ACHN (cell line): Measurements from ENCODE around the gene FAF1.
"Not testable (repeated sequence)": the region's sequence is repeated elsewhere in the genome, so short reads cannot be mapped to it uniquely, and the experiment has no call there.

Experiments used
- DNase-seq: peaks from one replicate; pipeline ENCODE4 v3.0.0-alpha.2; 2015
- in situ Hi-C: cut with HindIII; loops from 2 replicates; pipeline ENCODE4 v1.10.0; 2017; ENCODE audit warnings: low sequenced_read_pairs, low pct_ligation_motif_present, low pct_unique_long_range_greater_than_20kb

The FAF1 gene

GRCh38 chr1:50756543-50756942, 203.5 kb downstream of the FAF1 start:
- DNase-seq, in situ Hi-C loops: not testable (repeated sequence)

DNA sequence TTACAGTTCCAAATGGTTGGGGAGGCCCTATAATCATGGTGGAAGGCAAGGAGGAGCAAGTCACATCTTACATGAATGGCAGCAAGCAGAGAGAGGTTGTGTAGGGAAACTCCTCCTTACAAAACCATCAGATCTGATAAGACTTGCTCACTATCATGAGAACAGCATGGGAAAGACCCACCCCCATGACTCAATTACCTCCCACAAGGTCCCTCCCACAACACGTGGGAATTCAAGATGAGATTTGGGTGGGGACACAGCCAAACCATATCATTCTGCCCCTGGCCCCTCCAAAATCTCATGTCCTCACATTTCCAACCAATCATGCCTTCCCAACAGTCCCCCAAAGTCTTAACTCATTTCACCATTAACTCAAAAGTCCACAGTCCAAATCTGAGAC, 205.3 kb downstream of the FAF1 start:
- in situ Hi-C loops, DNase-seq: not testable (repeated sequence)

- DNase-seq: peak; percentile 38
- in situ Hi-C loops: no loop called here
Observed at GRCh38 chr1:50750021-50750619, 209.9 kb downstream of the FAF1 start.

DNA sequence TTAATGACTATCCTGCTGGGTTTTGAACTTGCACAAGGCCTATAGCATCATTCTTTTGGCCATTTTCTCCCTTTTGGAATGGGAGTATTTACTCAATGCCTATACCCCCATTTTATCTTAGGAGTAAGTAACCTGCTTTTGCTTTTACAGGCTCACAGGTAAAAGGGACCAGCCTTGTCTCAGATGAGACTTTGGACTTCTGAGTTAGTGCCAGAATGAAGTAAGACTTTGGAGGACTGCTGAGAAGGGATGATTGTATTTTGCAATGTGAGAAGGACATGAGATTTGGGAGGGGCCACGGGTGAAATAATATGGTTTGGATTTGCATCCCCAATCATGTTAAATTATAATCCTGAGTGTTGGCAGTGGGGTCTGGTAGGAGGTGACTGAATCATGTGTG, 212.7 kb downstream of the FAF1 start:
- no peak for DNase-seq
- in situ Hi-C loops: no loop called here

- peak; percentile 1 for DNase-seq
- in situ Hi-C loops: no loop called here
Observed at GRCh38 chr1:50742523-50742922, 217.5 kb downstream of the FAF1 start.

- in situ Hi-C loops: no loop called here
- DNase-seq: no peak
Observed at GRCh38 chr1:50739125-50739524, 220.9 kb downstream of the FAF1 start.

DNA sequence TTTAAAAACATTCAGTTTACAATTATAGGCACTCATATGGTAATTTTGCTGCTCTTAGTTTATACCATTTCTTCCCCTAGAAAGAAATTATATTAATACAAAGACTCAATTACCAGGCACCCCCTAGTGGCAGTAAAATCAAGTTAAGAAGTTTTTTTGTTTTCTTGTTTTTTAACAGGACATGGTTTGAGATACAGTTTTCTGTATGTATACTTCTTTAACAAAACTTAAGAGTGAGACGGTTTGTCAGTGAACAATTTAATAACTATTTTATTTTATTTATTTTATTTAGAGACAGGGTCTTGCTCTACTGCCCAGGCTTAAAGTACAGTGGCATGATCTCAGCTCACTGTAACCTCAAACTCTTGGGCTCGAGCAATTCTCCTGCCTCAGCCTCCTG, 224.6 kb downstream of the FAF1 start:
- in situ Hi-C loops: no loop called here
- peak; percentile 31 for DNase-seq

- in situ Hi-C loops, DNase-seq: not testable (repeated sequence)
Observed at GRCh38 chr1:50727578-50727977, 232.5 kb downstream of the FAF1 start.

DNA sequence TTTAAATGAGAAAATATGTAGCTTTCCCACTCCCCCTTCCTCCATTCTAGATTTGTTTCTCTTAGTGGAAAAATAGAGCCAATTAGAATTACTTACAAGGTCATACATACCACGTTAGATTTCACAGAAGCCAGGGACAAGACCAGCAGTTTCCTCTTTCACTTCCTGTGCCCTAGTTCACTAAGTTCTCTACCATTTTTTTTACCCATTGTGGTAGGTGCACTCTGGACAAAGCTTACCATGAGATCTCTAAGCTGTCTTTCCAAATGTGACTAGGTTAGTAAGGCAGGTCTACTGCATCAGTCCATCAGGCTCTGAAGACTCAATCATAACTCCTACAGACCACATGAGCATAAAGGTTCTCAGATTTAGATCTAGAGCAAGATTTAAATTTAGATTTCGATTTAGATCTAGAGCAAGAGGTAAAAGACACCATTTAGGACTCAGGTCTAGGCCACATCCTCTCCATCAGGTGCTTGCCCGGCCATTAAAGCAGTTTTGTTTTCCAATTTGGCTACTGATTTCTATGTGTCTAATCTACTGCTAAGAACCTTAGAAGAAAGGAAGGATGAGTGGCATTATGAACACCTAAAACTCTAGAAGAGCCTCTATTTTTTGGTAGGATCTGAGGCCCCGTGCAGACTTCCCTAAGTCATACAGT, 235.3 kb downstream of the FAF1 start:
- in situ Hi-C loops: no loop called here
- no peak for DNase-seq

DNA sequence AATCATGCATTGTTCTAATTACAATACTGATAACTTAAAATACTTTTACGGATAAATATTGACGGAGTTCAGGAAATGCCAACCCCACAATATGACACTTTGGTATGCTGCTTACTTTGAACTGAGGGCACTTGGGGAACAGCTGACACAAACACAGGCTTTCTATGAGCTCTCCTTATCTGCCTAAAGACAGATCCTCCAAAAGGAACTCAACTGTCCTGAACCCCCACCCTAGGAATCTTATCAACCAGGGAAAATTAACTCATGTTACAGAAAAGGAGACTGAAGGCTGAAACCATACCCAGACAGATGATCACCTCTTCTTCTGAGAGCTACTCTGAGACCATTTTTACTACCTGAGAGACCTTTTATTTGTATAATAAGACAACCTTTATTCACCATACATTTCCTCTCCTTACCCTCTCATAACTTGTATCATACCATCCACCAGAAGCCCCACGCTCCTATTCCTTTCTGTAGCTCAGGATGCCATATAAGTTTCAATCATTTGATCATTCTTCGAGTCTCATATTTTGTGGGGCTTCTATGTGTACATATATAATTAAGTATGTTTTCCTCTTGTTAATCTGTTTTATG, 239.5 kb downstream of the FAF1 start:
- in situ Hi-C loops: no loop called here
- DNase-seq: no peak

- in situ Hi-C loops: no loop called here
- no peak for DNase-seq
Observed at GRCh38 chr1:50719126-50719525, 240.9 kb downstream of the FAF1 start.

DNA sequence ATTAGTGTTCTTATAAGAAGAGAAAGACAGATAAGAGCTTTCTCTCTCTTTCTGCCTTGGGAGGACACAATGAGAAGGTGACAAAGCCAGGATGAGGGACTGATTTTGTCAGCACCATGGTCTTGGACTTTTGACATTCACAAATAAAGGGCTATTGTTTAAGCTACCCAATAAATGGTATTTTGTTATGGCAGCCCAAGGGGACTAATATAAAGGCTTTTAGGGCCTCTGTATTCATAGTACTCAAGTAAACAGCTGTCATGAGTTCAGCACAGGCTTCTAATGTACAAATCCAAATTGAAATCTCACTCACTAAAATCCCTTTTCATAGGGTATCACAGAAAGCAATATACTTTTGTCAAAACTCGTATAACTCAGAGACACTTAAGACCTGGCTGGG, 242.7 kb downstream of the FAF1 start:
- DNase-seq: no peak
- in situ Hi-C loops: no loop called here

DNA sequence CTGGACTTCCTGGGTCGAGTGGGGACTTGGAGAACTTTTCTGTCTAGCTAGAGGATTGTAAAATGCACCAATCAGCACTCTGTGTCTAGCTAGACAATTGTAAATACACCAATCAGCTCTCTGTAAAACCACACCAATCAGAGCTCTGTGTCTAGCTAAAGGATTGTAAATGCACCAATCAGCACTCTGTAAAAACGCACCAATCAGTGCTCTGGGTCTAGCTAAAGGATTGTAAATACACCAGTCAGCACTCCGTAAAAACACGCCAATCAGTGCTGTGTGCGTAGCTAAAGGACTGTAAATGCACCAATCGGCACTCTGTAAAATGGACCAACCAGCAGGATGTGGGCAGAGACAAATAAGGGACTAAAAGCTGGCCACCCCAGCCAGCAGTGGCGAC, 243.6 kb downstream of the FAF1 start:
- DNase-seq, in situ Hi-C loops: not testable (repeated sequence)

- in situ Hi-C loops: no loop called here
- no peak for DNase-seq
Observed at GRCh38 chr1:50710099-50710498, 250.0 kb downstream of the FAF1 start.

DNA sequence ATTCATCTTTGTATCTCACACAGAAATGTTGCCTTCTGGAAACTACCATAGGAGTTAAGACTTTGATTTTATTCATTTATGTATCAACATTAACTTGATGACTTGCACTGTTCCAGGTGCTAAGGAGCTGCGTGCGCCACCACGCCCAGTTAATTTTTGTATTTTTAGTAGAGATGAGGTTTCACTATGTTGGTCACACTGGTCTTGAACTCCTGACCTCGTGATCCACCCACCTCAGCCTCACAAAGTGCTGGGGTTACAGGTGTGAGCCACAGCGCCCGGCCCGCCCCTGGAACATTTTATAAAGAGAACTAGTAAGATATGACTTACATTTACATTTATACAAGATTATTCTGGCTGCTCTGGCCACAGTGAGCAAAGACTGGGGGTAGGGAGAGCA, 252.2 kb downstream of the FAF1 start:
- in situ Hi-C loops: no loop called here
- DNase-seq: no peak

- in situ Hi-C loops: no loop called here
- DNase-seq: no peak
Observed at GRCh38 chr1:50705699-50706098, 254.4 kb downstream of the FAF1 start.

DNA sequence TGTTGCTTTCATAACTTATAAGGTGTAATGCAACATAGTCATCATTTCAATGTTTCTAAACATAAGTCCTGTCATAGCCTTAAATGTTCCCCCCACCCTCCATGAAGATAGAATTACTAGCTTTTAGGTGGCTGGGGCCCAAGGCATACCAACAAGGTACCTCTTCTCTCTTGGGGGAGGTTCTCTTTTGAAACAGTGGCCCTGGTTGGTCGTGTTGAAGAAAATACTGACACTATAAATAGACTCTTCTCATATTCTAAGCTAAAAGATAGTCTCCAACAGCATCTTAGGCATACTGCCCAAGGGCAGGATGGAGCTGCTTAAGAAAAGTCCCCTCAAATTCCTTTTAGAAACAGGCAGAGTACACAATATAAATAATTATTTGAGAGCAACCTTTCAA, 255.0 kb downstream of the FAF1 start:
- in situ Hi-C loops: no loop called here
- DNase-seq: no peak

GRCh38 chr1:50704126-50704525, 255.9 kb downstream of the FAF1 start:
- in situ Hi-C loops: no loop called here
- peak; percentile 46 for DNase-seq

DNA sequence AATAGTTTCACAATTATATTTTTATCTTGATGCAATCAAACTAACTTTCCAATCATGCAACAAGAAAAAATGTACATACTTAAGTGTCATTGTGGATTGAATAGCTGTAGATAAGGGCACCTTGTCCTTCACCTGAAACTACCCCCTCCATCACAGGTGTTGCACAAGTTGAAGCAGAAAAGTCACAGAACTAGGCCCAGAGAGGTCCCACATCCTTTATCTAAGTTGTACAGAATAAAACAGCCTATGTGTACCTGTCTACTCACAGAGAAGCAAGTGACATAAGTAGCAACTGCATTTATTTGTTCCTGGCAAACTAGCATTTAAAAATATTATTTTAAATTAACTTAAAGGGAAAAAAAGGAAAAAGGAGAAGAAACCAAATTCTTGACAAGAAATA, 256.8 kb downstream of the FAF1 start:
- DNase-seq: no peak
- in situ Hi-C loops: no loop called here

DNA sequence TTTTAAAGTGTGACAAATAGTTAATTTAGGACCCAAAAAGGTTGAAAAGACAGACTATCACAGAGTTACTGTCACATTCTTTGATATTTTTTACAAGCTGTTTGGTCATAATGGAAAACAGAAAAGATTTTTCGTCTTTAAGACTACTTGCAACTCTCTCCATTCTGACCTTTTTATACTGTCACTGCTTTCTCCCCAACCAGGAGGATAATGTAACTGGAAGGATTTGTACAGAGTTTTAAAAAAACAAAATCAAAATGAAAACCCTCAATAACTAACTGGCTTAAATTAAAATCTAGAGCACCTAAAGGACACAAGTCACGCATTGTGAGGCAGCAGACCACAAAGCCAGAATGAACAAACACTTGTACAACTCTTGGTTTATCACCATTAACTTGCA, 257.7 kb downstream of the FAF1 start:
- DNase-seq: no peak
- in situ Hi-C loops: no loop called here
